ENCODE measurements around the gene PAPPA2. TPM values are rescaled to one million over a fixed set of nuclear protein-coding genes. Genes with fewer than 3 reads are reported as not detected.

Gene PAPPA2
- total and polyA plus RNA-seq, 9 of the 15 experiments (the other 6 are each of a cell fraction or from before 2014, with no cell fraction given), result 0.01 to 0.15 (median 0.05) TPM; not detected in 2

GRCh38 chr1:176720838-176721237 is 257.9 kb downstream of the PAPPA2 start:
- Histone ChIP-seq H3K36me3 (ENCODE audit: control insufficient read depth, insufficient read depth, low read length) (no peaks in the 10 kb centered on the region), H3K9me1 (ENCODE audit: control insufficient read depth, insufficient read depth, low read length) (no peaks in the 10 kb centered on the region), H3K4me1 (replicated peaks in 1 of 2; ENCODE audit: control insufficient read depth in 2 of 2, insufficient read depth in 2 of 2, low read length in 2 of 2) (no peaks in the 10 kb centered on the region), H3K4me3 (no peak overlapping the region), H2AFZ (ENCODE audit: low read depth, low read length) (no peak overlapping the region), H3K27me3 (ENCODE audit: control insufficient read depth in 2 of 2, insufficient read depth in 2 of 2, low read length in 2 of 2) (no peaks in the 10 kb centered on the region), H4K20me1 (replicated peaks; ENCODE audit: control insufficient read depth, insufficient read depth, low read length) (no peaks in the 10 kb centered on the region), H3K79me2 (ENCODE audit: control insufficient read depth, insufficient read depth, low read length) (no peaks in the 10 kb centered on the region), H3K4me2 (ENCODE audit: insufficient read depth, low read length) (no peak overlapping the region), H3K27ac (ENCODE audit: extremely low read depth, low read depth, low read length) (no peak overlapping the region), H3K9me3 (replicated peaks; ENCODE audit: control insufficient read depth, insufficient read depth, low read depth, low read length) (no peaks in the 10 kb centered on the region), H3K9ac (ENCODE audit: insufficient read depth in 1 of 2, low read depth in 2 of 2, low read length in 2 of 2) (no peak overlapping the region)
- TF ChIP-seq NFE2 (IDR thresholded peaks at IDR 0.05; ENCODE audit: low read depth) (peak; percentile 54), BRD4 (IDR thresholded peaks at IDR 0.05) (no peak), RBM25 (IDR thresholded peaks at IDR 0.05; ENCODE audit: low read depth, low read length, severe bottlenecking) (no peak), ZNF277 (CRISPR knock-in tag; IDR thresholded peaks at IDR 0.05; ENCODE audit: borderline replicate concordance) (no peak), ILF3 (IDR thresholded peaks at IDR 0.05; ENCODE audit: borderline replicate concordance) (no peak), MAFG (tag; conservative IDR thresholded peaks at IDR 0.05) (0 out of 2 replicates have a peak, but pooled peaks have one; percentile 17), KDM2B (CRISPR knock-in tag; IDR thresholded peaks at IDR 0.05) (no peak), ZNF124 (CRISPR knock-in tag; IDR thresholded peaks at IDR 0.05) (no peak)
- POLR2A ChIA-PET, result no interaction called here
- FAIRE-seq (peak; percentile 84), ATAC-seq (peak; percentile 68), DNase-seq (ENCODE audit: extremely low read depth in 1 of 4, low spot score in 3 of 4) (peak in 1 of 4 experiments; percentile 24)
- CTCF ChIA-PET (ENCODE audit: low intra/inter-chr PET ratio), result interaction anchor here (0.7 kb wide), 1 partner anchor 166 kb away, joined by 3 read pairs; no protein-coding TSS in a partner anchor
- in situ Hi-C loops (cut with MboI) (no loop called here), intact Hi-C loops (cut with micrococcal nuclease) (no loop called here)
- BruUV-seq (replicated peaks), result no TSS peak
- 24% methylated on average over 1 of the region's 1 CpG for WGBS (ENCODE audit: insufficient coverage, low coverage, missing lambda C conversion rate)
